H1 (cell line): ENCODE measurements around the gene FAM76A. TPM values are rescaled to one million over a fixed set of nuclear protein-coding genes. Genes with fewer than 3 reads are reported as not detected.

ENCODE experiments used
- CTCF ChIA-PET: fragments of 300-600 bp; sonication (Branson Sonifier 250); formaldehyde crosslinking; loops from one replicate; lab custom pipeline; 2021; ENCODE audit not compliant: partially characterized antibody; lab: Charles Lee
- POLR2A ChIA-PET: fragments of 300-600 bp; sonication (Branson Sonifier 250); formaldehyde crosslinking; loops from one replicate; lab custom pipeline; 2021; ENCODE audit warnings: inconsistent platforms; ENCODE audit not compliant: partially characterized antibody; lab: Charles Lee
- DNase-seq, 2 experiments: peaks; one replicate each; pipeline versions ENCODE4 v3.0.0 to v3.0.0-alpha.2; 2010 to 2022; ENCODE audit warnings: low spot score in 2 of 2, low read depth in 1 of 2, mixed read lengths in 1 of 2
- FAIRE-seq: peaks from 2 replicates; lab custom pipeline; 2011; peaks lifted over from hg19 to GRCh38; lab: Jason Lieb, UNC
- H2AFZ ChIP-seq: 2 replicates; pipeline ENCODE4 v1.8.1; 2012; ENCODE audit warnings: low read length, inconsistent platforms
- H2AK5ac ChIP-seq: 2 replicates; pipeline ENCODE4 v1.6.1; 2013; ENCODE audit warnings: low read depth, low read length
- H2BK120ac ChIP-seq: replicated peaks from 2 replicates; pipeline ENCODE3; 2013; ENCODE audit warnings: low read depth, low read length, inconsistent platforms
- H2BK12ac ChIP-seq: 2 replicates; pipeline ENCODE4 v1.6.1; 2013; ENCODE audit warnings: low read depth, low read length
- H2BK15ac ChIP-seq: 2 replicates; pipeline ENCODE4 v1.6.1; 2013; ENCODE audit warnings: low read length
- H2BK20ac ChIP-seq: 2 replicates; pipeline ENCODE4 v1.6.1; 2013; ENCODE audit warnings: low read length
- H2BK5ac ChIP-seq: 2 replicates; pipeline ENCODE4 v1.6.1; 2013; ENCODE audit warnings: low read depth, low read length
- H3K14ac ChIP-seq: 2 replicates; pipeline ENCODE4 v1.6.1; 2013; ENCODE audit warnings: inconsistent platforms; ENCODE audit not compliant: insufficient read length
- H3K18ac ChIP-seq: 2 replicates; pipeline ENCODE4 v1.6.1; 2013; ENCODE audit warnings: low read length; ENCODE audit errors: extremely low read depth
- H3K23ac ChIP-seq: 2 replicates; pipeline ENCODE4 v1.6.1; 2013; ENCODE audit warnings: inconsistent platforms; ENCODE audit not compliant: insufficient read length
- H3K23me2 ChIP-seq: 2 replicates; pipeline ENCODE4 v1.6.1; 2013; ENCODE audit warnings: low read depth, low read length
- H3K27ac ChIP-seq: 2 replicates; pipeline ENCODE4 v1.6.1; 2011; ENCODE audit warnings: low read depth, low read length, inconsistent platforms
- H3K27me3 ChIP-seq, 4 experiments: replicated peaks in 1 of 4; 1 replicate in 1 of 4; 2 replicates in 3 of 4; pipeline versions ENCODE4 v1.6.1 to v1.8.1; 2011 to 2013; ENCODE audit warnings: low read length in 3 of 4, mild to moderate bottlenecking in 3 of 4, inconsistent platforms in 2 of 4, mixed read lengths in 2 of 4, moderate library complexity in 1 of 4; ENCODE audit not compliant: control insufficient read depth in 3 of 4, insufficient read depth in 3 of 4; ENCODE audit errors: extremely low read depth in 1 of 4
- H3K36me3 ChIP-seq, 4 experiments: 2 replicates each; pipeline versions ENCODE4 v1.6.1 to v1.8.1; 2011 to 2013; ENCODE audit warnings: mild to moderate bottlenecking in 4 of 4, low read length in 3 of 4, moderate library complexity in 2 of 4, control low read depth in 1 of 4, inconsistent platforms in 1 of 4; ENCODE audit not compliant: insufficient read depth in 4 of 4, control insufficient read depth in 2 of 4
- H3K4ac ChIP-seq: replicated peaks from 2 replicates; pipeline ENCODE3; 2013; ENCODE audit warnings: low read length, low read depth, mixed read lengths, inconsistent platforms; ENCODE audit not compliant: insufficient read length
- H3K4me1 ChIP-seq, 4 experiments: replicated peaks in 1 of 4; 1 replicate in 1 of 4; 2 replicates in 3 of 4; pipeline versions ENCODE4 v1.6.1 to v1.8.1; 2011 to 2013; ENCODE audit warnings: low read length in 3 of 4, inconsistent platforms in 2 of 4, mixed read lengths in 1 of 4; ENCODE audit not compliant: insufficient read depth in 4 of 4, control insufficient read depth in 3 of 4
- H3K4me2 ChIP-seq, 2 experiments: 2 replicates each; pipeline versions ENCODE4 v1.6.1 to v1.8.1; 2011 to 2013; ENCODE audit warnings: low read depth in 2 of 2, low read length in 2 of 2, control low read depth in 1 of 2, inconsistent platforms in 1 of 2, mild to moderate bottlenecking in 1 of 2; ENCODE audit not compliant: insufficient read depth in 1 of 2
- H3K4me3 ChIP-seq, 4 experiments: fragments of 200-600, 300-600 bp in 1 of 4; sonication (generic), shearing (Covaris generic), sonication (Bioruptor Twin) in 1 of 4; 2 replicates each; pipeline versions ENCODE4 v1.5.1 to v1.8.1; 2011 to 2016; ENCODE audit warnings: low read length in 4 of 4, low read depth in 3 of 4, control low read depth in 2 of 4, inconsistent platforms in 2 of 4, mild to moderate bottlenecking in 2 of 4, mixed read lengths in 1 of 4, moderate library complexity in 1 of 4; ENCODE audit not compliant: insufficient read depth in 2 of 4; ENCODE audit errors: extremely low read depth in 1 of 4
- H3K56ac ChIP-seq: replicated peaks from 2 replicates; pipeline ENCODE3; 2013; ENCODE audit warnings: low read depth, mild to moderate bottlenecking, mixed read lengths, low read length, inconsistent platforms; ENCODE audit not compliant: insufficient read length
- H3K79me1 ChIP-seq: 2 replicates; pipeline ENCODE4 v1.6.1; 2013; ENCODE audit warnings: low read depth, low read length, control low read depth
- H3K79me2 ChIP-seq, 2 experiments: 2 replicates each; pipeline versions ENCODE4 v1.6.1 to v1.8.1; 2012 to 2013; ENCODE audit warnings: low read length in 2 of 2, mild to moderate bottlenecking in 2 of 2, inconsistent platforms in 1 of 2; ENCODE audit not compliant: insufficient read depth in 2 of 2, control insufficient read depth in 1 of 2
- H3K9ac ChIP-seq, 4 experiments: replicated peaks in 1 of 4; 1 replicate in 1 of 4; 2 replicates in 3 of 4; pipeline versions ENCODE4 v1.6.1 to v1.8.1; 2011 to 2013; ENCODE audit warnings: low read depth in 3 of 4, low read length in 3 of 4, control low read depth in 2 of 4, mild to moderate bottlenecking in 2 of 4, moderate library complexity in 2 of 4, inconsistent platforms in 1 of 4; ENCODE audit errors: extremely low read depth in 1 of 4
- H3K9me3 ChIP-seq, 2 experiments: 2 replicates each; pipeline versions ENCODE4 v1.6.1 to v1.8.1; 2012 to 2013; ENCODE audit warnings: mild to moderate bottlenecking in 2 of 2, moderate library complexity in 2 of 2, control low read depth in 1 of 2, inconsistent platforms in 1 of 2, low read depth in 1 of 2, low read length in 1 of 2, mixed read lengths in 1 of 2; ENCODE audit not compliant: insufficient read depth in 2 of 2
- H4K20me1 ChIP-seq, 2 experiments: replicated peaks in 1 of 2; 2 replicates each; pipeline versions ENCODE3 to v1.8.1; 2011 to 2013; ENCODE audit warnings: inconsistent platforms in 2 of 2, low read length in 2 of 2, mild to moderate bottlenecking in 1 of 2; ENCODE audit not compliant: insufficient read depth in 2 of 2, control insufficient read depth in 1 of 2
- H4K5ac ChIP-seq: 2 replicates; pipeline ENCODE4 v1.6.1; 2013; ENCODE audit warnings: low read length, low read depth, mixed read lengths, inconsistent platforms; ENCODE audit not compliant: insufficient read length
- H4K8ac ChIP-seq: 2 replicates; pipeline ENCODE4 v1.8.0; 2013; ENCODE audit warnings: mild to moderate bottlenecking, moderate library complexity, low read length, inconsistent platforms; ENCODE audit not compliant: insufficient read depth; ENCODE audit errors: extremely low read depth
- H4K91ac ChIP-seq: replicated peaks from 2 replicates; pipeline ENCODE3; 2013; ENCODE audit warnings: low read length, mixed read lengths, inconsistent platforms; ENCODE audit not compliant: insufficient read length
- CEBPB ChIP-seq: IDR thresholded peaks from 2 replicates; pipeline ENCODE4 v1.6.1; 2012; ENCODE audit warnings: low read depth, low read length
- CHD2 ChIP-seq: IDR thresholded peaks from 2 replicates; pipeline ENCODE4 v1.6.1; 2012; ENCODE audit warnings: low read length, improper control_type of control experiment
- EGR1 ChIP-seq: IDR thresholded peaks from 2 replicates; pipeline ENCODE4 v1.6.1; 2011; ENCODE audit warnings: low read depth, low read length, borderline replicate concordance
- EP300 ChIP-seq, 2 experiments: IDR thresholded peaks; 1 replicate in 1 of 2; 2 replicates in 1 of 2; pipeline ENCODE4 v1.6.1; 2011 to 2012; ENCODE audit warnings: low read depth in 2 of 2, low read length in 2 of 2, mild to moderate bottlenecking in 2 of 2, borderline replicate concordance in 1 of 2, inconsistent platforms in 1 of 2, moderate library complexity in 1 of 2
- SIRT6 ChIP-seq: IDR thresholded peaks from one replicate; pipeline ENCODE4 v1.7.1; 2012; ENCODE audit warnings: low read length, inconsistent platforms
- WGBS, 2 experiments: shearing (Covaris generic) in 1 of 2; methylation state at CpG; one replicate each; pipeline versions ENCODE4 v1.1.6 to v1.1.7; 2013 to 2015; ENCODE audit warnings: low lambda C conversion rate in 2 of 2, mixed read lengths in 2 of 2, inconsistent platforms in 1 of 2, low coverage in 1 of 2, missing lambda C conversion rate in 1 of 2; ENCODE audit not compliant: insufficient replicate concordance in 2 of 2, insufficient coverage in 1 of 2, insufficient read length in 1 of 2; ENCODE audit errors: extremely low coverage in 1 of 2, missing lambda C conversion rate in 1 of 2; 5-methylcytosine and 5-hydroxymethylcytosine counted together
- polyA plus RNA-seq, 7 experiments: library from polyadenylated mRNA; depleted of rRNA in 3 of 7; stranded (reverse) in 5 of 7; unstranded in 2 of 7; fragments of >200 nt in 5 of 7; fragments of 200-250 nt in 2 of 7; gene quantifications; 1 replicate in 5 of 7; 2 replicates in 1 of 7; 4 replicates in 1 of 7; pipeline versions ENCODE4 v1.2.1 to v1.2.3, GENCODE V29; 2011 to 2013; ENCODE audit warnings: missing spikeins in 2 of 7, mixed read lengths in 2 of 7
- total RNA-seq: library from RNA; stranded (reverse); fragmentation: NEBNext Ultra II Directional; extraction: Animal tissue kit (Norgen Biotek cat#: 25700); gene quantifications from 2 replicates; pipeline ENCODE4 v1.2.1, GENCODE V29; 2021

Gene FAM76A
- total and polyA plus RNA-seq, 2 of the 8 experiments (the other 6 are each of a cell fraction or from before 2014, with no cell fraction given) = 3.4 to 16.2 TPM

DNA sequence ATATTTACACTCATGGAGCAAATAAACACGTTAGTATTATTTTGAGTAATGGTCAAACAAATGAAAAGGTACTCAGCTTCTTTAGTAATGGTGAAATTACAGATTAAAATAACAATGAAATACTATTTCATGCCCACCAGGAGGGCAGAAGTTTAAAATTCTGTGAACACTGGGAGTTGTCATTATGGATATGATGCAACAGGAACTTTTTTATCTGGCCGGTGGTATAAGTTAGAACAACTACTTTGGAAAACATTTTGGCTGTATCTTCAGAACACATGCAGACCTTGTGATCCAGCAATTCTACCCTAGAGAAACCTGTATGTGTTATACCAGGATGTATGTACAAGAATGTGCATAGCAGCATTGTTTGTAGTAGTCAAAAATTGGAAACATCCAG is 81.6 kb downstream of the FAM76A start:
- Histone ChIP-seq H4K91ac (no peak overlapping the region), H4K5ac (no peak overlapping the region), H2BK15ac (no peak overlapping the region), H3K4me1 (peaks cover 0 to 5% (median 2%) of the 10 kb centered on the region in 4 experiments; a peak in 2 of 7 replicates), H3K79me1 (no peaks in the 10 kb centered on the region), H2BK5ac (0 out of 2 replicates have a peak overlapping the region, but pooled peaks have one; percentile 15), H3K79me2 (no peaks in the 10 kb centered on the region), H4K20me1 (no peaks in the 10 kb centered on the region), H2BK12ac (no peak overlapping the region), H3K4me2 (peak overlapping the region in 1 of 2 experiments; percentile 7; a peak in 1 of 4 replicates), H2BK20ac (no peak overlapping the region), H3K27me3 (peaks cover 0 to 1% (median 0%) of the 10 kb centered on the region in 4 experiments; a peak in 1 of 7 replicates), H2AFZ (no peak overlapping the region), H3K18ac (no peak overlapping the region), H3K56ac (no peak overlapping the region), H3K9me3 (no peaks in the 10 kb centered on the region), H3K27ac (no peak overlapping the region), H3K23ac (no peak overlapping the region), H3K36me3 (no peaks in the 10 kb centered on the region), H3K14ac (no peak overlapping the region), H2BK120ac (no peak overlapping the region), H3K4ac (no peak overlapping the region), H3K9ac (no peak overlapping the region), H4K8ac (no peak overlapping the region), H2AK5ac (no peak overlapping the region; the same call in 1 of the 2 replicates), H3K23me2 (no peaks in the 10 kb centered on the region), H3K4me3 (peak overlapping the region in 1 of 4 experiments; percentile 16; a peak in 1 of 8 replicates)
- FAIRE-seq (no peak), DNase-seq (no peak)
- CTCF ChIA-PET = no interaction called here
- WGBS, 2 experiments = 43% methylated on average over 2 of the region's 2 CpGs; no CpG with 5 or more reads in 1 of the 2 experiments
- TF ChIP-seq SIRT6 = no peak
- peak; percentile 79 for TF ChIP-seq CEBPB
- TF ChIP-seq CHD2 = no peak
- TF ChIP-seq EGR1 = no peak
- TF ChIP-seq EP300 (IDR thresholded peaks at IDR 0.05; ENCODE audit: borderline replicate concordance in 1 of 2, low read depth in 2 of 2, low read length in 2 of 2) = no peak
- POLR2A ChIA-PET = interaction anchor here (1.6 to 2.0 kb wide), 2 partner anchors 23 to 82 kb away, joined by 6 to 7 read pairs; partner anchors contain the start of genes FAM76A and PPP1R8
